Activated effector memory CD4-positive, alpha-beta T cell treated with anti-CD3 and anti-CD28 coated beads, Interleukin-2, amount 50 U/mL, for 16 hours (primary cell): ENCODE data around the gene PRUNE1.

Source experiments
- DNase-seq: peaks from one replicate; pipeline ENCODE4 v3.0.0-alpha.2; 2020

The PRUNE1 gene

DNA sequence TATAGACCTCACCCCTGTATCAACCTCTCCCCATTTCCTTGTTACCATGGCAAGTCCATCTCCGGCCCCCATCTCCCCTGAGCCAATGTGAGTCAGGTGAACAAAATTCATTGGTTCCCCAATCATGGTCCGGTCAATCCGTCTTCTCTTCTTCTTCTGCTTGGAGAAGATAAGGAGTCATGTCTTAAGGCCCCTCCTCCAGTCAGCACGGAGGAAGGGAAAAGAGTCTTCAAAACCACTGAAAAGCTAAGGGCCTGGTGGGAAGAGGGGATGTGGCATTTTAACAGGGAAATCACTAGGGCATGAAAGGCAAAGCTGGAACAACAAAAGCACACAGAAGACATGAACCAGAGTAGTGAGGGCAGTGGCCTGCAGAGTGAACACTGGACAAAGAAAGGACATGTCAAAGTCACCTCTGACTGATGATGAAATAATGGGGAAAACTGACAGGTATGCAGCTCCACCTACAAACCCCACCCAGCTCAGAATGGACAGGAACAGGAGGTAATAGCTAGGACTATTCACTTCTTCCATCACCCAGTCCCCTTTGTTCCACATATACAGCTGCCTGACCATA, 46.8 kb downstream of the PRUNE1 start:
- no peak for DNase-seq

DNA sequence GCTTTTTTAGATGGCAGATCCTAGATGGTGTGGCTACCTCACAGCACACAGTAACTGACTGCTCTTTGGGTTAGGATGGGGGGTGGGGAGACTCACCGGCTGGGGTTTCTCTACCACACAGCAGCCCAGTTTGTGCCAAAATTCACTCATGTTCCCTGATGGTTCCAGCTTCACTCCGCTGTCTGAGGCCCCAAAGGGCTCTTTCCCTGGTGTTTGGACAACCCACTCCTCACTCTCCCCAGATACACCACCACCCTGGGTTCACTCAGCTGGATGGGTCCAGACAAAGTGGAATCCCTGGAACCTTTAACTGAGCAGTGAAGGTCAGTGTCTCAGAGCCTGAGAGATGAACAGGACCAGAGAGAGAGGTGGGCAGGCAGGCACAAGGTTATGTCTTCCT, 47.3 kb downstream of the PRUNE1 start:
- peak; percentile 43 for DNase-seq

DNA sequence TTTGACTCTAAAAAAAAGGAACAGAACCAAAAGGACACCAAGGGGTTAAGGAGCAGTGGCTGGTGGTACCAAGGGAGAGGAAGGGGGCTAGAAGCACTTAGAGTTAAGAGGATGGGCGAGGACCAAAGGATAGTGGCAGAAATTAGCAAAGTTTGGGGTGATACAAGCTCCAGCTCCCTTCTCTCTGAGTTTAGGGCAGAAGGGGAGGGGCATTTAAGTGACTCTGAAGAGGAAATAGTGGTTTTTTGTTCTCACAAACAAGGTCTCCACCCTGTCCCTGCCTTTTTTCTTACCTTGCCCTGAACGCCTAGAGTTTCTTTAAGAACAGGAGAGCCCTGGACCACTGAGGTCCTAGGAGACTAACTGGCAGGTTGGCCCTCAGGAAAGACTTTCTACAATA, 47.9 kb downstream of the PRUNE1 start:
- DNase-seq = peak; percentile 63

DNA sequence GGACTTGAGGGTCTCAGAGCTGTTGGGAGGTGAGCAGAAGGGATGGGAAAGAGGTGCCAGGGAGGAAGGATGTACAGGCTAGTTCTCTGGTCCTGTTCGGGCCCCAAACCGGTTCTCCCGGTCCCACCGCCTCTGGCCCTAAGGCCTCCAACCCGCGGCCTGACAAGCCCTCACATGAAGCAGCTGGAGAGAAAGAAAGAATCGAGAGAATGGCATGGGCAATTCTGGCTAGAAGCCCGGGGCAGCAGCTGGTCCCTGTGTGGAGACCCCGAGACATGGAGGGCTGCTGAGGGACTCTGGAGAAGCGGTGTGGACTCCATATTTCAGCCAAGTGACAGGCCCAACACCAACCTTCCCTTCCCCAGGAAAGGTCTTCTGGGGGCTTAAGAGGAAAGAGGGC, 50.4 kb downstream of the PRUNE1 start:
- DNase-seq = peak; percentile 70

DNA sequence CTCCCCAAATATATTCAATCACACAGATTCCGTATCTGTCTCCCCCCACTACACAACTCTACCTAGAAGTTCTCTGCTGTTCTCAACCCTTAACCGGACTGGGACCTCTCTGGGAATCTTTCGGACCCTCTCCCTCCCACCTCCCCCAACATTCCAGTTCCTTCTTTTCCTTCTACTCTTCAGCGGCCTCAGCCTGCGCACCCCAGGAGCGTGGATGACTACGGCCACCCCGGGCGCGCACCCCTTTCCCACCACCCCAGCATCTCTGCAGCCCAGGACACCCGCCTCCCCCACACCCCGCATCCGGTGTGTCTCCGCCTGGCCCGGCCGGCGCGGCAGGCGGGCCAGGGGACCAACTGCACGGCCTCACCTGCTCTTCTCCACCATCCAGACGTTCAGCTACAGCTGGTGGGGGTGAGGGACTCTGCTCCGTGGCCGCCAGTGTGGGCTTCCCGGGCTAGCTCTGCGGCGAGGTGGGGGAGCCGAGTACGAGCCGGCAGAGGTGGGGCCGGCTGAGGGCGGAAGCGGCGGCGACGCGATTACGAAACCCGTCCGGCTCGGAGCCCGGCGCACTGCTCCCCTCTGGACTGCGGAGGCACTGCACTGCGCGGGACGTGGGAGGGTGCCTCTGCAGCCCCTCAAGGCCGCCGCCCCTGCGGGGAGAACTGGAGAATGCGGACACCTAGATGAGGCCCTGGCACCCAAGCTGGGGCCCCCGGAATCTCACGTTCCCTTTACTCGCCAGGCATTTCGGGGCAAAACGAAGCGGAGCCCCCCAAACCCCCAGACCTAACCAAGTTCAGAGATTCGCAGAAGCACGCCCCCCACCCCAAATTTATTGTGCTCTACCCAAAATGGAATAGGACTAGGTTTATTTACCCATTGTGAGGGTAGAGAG, 51.1 kb downstream of the PRUNE1 start, which contains the start of gene CDC42SE1:
TSS of gene CDC42SE1 (minus strand) at position 514 of the 898 bp plus-strand sequence. CDS start 3,892 bp downstream, outside the sequence.
- peak; percentile 93 for DNase-seq

DNA sequence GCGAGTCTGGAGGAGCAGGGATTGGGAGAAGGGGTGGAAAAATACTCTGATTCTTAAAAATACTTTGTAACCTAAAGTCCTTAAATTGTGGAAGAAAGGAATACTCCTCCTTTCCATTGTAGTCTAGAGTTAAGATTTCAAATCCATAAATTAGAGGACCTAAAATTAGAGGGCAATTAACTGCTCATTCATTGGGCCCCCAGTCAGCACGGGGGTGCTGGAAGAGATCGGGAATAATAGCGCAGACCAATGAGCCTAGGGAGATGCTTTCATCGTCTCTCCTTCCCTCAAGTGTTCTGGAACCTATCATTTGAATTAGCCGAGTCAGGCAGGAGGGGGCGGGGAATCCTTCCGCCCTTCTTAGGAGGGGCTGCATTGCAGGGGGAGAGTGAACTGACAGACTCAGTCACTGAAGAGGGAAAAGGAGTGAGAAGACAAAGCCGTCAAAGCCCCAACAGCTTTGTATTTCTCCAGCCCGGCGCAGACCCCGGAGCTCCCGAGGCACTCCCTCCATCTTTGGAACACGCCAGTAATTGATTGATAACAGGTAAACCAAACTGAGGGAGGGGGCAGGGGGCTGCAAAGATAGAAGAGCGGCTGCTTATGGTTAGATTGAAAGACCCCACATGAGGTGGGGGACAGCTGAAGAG, 51.9 kb downstream of the PRUNE1 start, which contains the start of gene MLLT11:
TSS of gene MLLT11 (plus strand) at position 391 of the 650 bp plus-strand sequence. CDS start 6,828 bp downstream, outside the sequence.
- DNase-seq = peak; percentile 67

DNA sequence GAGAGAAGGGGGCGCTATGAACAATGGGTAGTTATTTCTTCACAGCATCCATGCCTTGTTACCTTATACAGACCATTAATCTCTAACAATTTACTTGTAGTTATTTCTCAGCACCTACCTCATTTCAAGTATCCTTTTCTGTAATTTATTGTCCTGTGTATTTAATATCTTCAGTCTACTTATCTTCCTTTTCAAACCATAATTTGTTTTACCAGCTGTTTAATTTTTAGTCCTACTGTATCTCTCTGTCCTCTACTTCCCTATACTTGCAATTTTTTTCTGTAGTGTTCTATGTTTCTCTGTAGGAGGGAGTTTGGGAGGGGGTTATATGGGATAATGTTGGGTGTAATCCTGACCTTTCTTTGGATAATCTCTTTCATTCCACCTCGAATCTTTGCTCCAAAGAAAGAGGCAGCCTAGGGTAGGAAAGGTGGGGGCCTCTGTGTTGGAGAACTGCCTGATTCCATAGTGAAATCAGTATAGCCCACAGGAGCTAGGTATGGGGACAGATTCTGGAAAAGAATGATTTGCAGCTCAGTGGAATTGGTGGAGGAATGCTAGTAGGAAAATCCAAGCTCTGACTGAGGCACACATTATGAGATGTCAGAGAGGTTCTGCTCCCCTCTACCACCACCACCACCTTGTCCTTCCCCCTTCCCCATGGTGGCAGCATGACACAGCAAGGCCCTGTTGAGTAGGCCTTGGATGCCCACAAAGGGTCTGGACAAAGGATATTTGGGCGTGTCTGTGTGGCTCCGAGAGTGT, 52.6 kb downstream of the PRUNE1 start:
- DNase-seq = no peak

DNA sequence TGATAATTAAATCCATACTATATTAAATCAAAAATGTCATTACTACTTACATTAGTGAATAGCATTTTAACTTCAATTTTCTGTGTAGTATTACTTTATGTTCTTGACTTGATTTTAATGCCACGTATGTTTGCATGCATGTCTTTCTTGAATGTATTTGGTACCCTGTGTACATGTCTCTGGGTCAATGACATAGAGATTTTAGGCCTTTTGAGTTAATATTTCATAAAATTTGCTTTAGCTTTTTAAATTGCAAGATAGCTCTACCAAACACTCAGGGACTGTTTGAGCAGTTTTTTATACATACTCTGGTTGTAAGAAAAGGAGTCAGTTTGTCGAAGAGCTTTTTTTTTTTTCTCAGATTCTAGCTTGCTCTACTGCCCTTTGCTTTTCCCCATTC, 53.5 kb downstream of the PRUNE1 start:
- DNase-seq = no peak

DNA sequence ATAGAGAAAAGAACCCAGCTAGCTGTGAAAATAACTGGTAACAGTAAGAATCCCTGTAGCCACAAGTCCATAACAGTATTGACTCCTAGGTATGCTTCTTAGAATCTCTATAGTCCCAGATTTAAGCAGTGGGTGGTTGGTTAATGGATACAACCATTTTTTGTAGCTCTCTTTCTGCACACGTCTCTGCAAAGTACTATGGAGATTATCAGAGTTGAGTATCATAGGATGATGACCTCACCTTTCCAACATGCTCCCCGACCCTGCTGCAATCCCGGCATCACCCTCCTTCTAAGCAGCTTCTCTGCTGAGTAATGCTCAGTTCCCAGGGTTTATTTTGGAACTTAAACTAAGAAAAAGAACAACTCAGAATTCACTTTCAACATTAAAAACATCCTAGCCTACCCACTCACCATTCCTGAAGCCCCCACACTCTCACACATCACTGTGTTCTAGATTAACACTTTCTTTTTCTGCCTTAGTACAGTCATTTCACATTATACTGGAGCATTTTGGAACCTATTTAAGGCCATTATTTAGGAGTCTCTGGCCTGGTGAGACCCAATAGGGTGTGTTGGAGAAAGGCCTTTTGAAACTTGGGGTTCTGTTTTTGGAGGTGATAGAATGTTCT, 54.6 kb downstream of the PRUNE1 start:
- peak; percentile 8 for DNase-seq

DNA sequence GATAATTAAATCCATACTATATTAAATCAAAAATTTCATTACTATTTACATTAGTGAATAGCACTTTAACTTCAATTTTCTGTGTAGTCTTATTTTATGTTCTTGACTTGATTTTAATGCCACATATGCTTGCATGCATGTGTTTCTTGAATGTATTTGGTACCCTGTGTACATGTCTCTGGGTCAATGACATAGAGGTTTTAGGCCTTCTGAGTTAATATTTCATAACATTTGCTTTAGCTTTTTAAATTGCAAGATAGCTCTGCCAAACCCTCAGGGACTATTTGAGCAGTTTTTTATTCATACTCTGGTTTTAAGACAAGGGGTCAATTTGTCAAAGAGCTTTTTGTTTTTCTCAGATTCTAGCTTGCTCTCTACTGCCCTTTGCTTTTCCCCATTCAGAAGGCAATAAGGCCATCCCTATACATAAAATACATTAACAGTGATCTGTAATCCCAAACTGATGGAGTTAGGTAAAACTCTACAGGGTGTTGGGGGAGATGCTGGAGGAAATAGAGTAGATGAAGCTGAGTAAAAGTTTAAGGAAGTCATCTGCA, 56.9 kb downstream of the PRUNE1 start:
- no peak for DNase-seq

DNA sequence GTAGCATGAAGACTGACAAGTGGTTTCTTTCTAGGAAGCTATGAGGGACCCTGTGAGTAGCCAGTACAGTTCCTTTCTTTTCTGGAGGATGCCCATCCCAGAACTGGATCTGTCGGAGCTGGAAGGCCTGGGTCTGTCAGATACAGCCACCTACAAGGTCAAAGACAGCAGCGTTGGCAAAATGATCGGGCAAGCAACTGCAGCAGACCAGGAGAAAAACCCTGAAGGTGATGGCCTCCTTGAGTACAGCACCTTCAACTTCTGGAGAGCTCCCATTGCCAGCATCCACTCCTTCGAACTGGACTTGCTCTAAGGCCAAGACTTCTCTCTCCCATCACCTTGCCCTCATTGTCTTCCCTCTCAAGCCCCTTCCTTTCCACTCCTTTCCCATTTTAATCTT, 58.9 kb downstream of the PRUNE1 start:
- peak; percentile 21 for DNase-seq

DNA sequence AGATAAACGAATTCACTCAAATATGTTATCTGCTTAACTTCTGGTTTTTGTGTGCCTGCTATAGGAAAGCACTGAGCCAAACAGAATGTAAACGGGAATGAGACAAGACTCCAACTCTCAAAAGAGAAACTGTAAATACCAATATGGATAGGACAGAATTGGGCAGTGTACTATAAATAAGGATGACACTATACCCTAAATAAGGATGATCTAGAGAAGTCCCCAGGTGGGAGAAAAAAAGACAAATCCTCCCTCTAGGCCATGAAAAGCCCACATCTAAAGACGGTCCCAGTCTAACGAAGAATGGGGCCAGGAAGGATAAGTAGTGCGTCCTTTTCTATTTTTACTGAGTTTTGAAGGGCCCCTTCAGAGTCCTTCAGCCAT, 60.8 kb downstream of the PRUNE1 start:
- DNase-seq = no peak

DNA sequence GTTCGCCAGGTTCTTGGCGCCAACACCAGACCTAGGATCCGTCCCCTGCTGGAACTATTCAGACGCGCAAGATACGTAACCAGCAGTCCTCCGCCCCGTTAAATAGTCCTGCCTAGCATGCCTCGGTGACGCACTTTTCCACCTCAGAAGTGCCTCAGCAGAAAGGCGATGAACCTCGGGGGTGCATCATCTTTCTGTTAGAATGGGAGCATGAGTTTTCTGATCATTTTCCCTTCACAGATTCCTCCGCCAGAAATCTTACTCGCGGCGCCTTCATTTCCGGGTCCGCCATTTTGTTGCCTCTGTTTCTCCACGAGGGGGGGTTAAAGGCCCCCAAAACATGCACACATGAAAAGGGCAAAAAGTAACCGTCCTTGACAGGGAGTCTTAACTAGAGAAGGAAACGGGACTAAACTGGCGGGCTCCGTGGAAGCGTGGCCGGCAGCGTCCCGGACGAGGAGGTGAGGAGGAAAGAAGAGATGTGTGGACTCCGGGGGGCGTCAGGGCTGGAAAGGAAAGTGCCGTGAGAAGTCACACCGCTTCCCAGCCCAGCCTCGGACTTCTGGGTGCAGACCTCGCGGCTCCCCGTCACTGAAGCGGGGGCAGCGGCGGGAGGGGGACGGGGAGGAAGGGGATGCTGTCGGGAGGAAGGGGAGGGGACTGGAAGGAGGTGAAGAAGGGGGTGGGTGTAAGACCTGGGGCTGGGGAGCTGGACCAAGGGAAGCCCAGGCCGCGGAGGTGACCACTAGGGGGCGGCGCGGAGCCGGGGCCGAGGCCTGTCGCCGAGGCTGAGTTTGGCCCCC, 62.4 kb downstream of the PRUNE1 start, which contains the start of gene GABPB2:
TSS of gene GABPB2 (plus strand) at position 288 of the 803 bp plus-strand sequence. CDS start 17,429 bp downstream, outside the sequence.
- peak; percentile 95 for DNase-seq

DNA sequence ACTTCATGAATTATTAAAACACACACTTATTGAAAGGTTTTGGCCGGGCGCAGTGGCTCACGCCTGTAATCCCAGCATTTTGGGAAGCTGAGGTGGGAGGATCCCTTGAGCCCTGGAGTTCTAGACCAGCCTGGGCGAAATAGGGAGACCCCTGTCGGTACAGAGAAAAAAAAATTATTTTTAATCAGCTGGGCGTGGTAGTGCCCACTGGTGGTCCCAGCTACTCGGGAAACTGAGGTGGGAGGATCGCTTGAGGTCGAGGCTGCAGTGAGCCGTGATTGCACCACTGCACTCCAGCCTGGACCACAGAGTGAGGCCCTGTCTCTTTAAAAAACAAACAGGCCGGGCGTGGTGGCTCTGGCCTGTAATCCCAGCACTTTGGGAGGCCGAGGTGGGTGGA, 64.0 kb downstream of the PRUNE1 start:
- peak; percentile 45 for DNase-seq
